Lower leg skin (tissue), 4 donors: ENCODE results near the gene DDB1. TPM values are rescaled to one million over a fixed set of nuclear protein-coding genes. Genes with fewer than 3 reads are reported as not detected.

Source experiments
- DNase-seq, 2 donors: peaks; one replicate each; pipeline ENCODE4 v3.0.0-alpha.2; 2019; ENCODE audit warnings: low spot score in 2 of 2
- H3K4me3 ChIP-seq: fragments of 200-600 bp; sonication (generic); 2 replicates; pipeline ENCODE4 v1.5.1; 2017; ENCODE audit warnings: mild to moderate bottlenecking, low read depth; ENCODE audit not compliant: poor library complexity, severe bottlenecking
- CTCF ChIP-seq, 3 donors: fragments of 450-650 bp; IDR thresholded peaks; one replicate each; pipeline ENCODE4 v1.5.1; 2016; ENCODE audit warnings: antibody characterized with exemption in 3 of 3, mild to moderate bottlenecking in 3 of 3, moderate library complexity in 2 of 3
- POLR2A ChIP-seq, 2 donors: fragments of 450-650 bp; IDR thresholded peaks; one replicate each; pipeline ENCODE4 v1.6.1; 2016 to 2017; ENCODE audit warnings: antibody characterized with exemption in 2 of 2, mild to moderate bottlenecking in 1 of 2, moderate library complexity in 1 of 2
- WGBS, 2 donors: methylation state at CpG; one replicate each; pipeline ENCODE4 v1.1.5; 2018; 5-methylcytosine and 5-hydroxymethylcytosine counted together
- intact Hi-C: fragments of 100-400 bp; cut with DNase I; formaldehyde crosslinking; loops from one replicate; pipeline ENCODE4 v1.15.0; 2023; ENCODE audit warnings: low total_unique reads
- total RNA-seq, 4 donors: library from RNA; depleted of rRNA; stranded (reverse); fragments of >200 nt; gene quantifications; one replicate each; pipeline ENCODE4 v1.1.0, GENCODE V29; 2016

The DDB1 gene
- total RNA-seq, 4 donors from 2014 or later: 166 to 204 (median 185) TPM

DNA sequence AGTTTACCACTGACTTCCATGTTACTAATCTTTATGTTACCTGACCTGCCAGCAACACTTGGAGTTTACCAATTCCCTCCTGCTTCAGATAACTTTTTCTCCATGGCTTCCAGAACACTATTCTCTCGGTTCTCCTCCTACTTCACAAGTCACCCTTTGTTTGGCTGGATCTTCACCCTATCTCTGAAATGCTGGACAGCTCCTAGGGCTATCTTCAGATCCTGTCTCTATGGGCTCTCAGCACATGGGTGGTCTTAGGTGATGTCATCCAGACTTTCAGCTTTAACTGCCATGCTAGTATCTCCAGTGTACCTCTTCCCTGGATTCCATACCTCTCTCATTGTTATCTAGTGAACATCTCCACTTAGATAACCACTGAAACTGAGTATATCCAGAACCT is 25.6 kb downstream of the DDB1 start:
- DNase-seq: no peak
- intact Hi-C loops: no loop called here
- 81% methylated on average over 1 of the region's 1 CpG for WGBS, 2 donors
- TF ChIP-seq CTCF (IDR thresholded peaks at IDR 0.05): no peak
- no peak for TF ChIP-seq POLR2A (IDR thresholded peaks at IDR 0.05)
- no peak overlapping the region for H3K4me3 ChIP-seq

DNA sequence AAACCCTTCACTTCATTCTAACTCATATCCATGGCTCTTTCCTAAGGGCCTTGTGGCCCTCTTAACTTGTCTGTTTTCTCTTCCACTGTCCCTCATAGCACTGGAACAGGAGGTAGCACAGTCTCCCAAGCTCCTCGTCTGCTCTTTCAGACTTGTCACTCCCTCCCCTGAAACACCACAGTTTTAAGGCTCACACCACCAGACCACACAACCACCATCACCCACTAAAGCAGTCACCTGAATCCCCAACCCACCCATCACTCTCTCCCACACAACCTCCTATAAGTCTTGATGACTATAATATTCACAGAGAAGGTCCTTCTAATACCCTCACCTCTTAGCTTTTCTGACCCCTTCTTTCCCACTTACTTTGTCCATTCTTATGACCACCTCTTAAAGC is 26.7 kb downstream of the DDB1 start:
- no peak overlapping the region for H3K4me3 ChIP-seq
- WGBS, 2 donors: 81 to 96% methylated on average over 1 of the region's 1 CpG
- DNase-seq: no peak
- intact Hi-C loops: no loop called here
- no peak for TF ChIP-seq POLR2A (IDR thresholded peaks at IDR 0.05)
- TF ChIP-seq CTCF (IDR thresholded peaks at IDR 0.05): no peak

GRCh38 chr11:61305417-61305816 is 27.5 kb downstream of the DDB1 start:
- no peak for TF ChIP-seq POLR2A (IDR thresholded peaks at IDR 0.05)
- TF ChIP-seq CTCF (IDR thresholded peaks at IDR 0.05): no peak
- no peak overlapping the region for H3K4me3 ChIP-seq
- intact Hi-C loops: no loop called here
- DNase-seq: peak in 1 of 2 donors; percentile 53
- 96 to 99% methylated on average over 7 of the region's 7 CpGs for WGBS, 2 donors

DNA sequence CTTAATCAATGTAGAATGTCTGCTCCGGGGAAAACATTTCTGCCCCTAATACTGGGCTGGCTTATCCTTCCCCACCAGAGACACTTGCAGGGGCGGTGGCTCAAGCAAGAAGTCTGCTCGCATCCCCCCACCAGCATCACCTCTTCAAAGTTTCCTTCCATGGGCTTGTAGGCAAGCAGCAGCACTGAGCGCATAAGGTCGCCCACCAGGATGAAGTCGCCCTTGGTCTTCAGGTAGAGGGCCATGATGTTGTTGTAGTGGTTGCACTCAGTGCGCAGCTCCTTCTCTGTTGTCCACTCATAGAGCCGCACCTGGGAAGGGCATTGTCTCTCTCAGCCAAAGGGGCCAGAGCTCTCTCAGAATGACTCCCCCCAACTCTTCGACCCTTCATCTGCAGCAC is 29.2 kb downstream of the DDB1 start:
- intact Hi-C loops: no loop called here
- no peak overlapping the region for H3K4me3 ChIP-seq
- 95 to 98% methylated on average over 9 of the region's 9 CpGs for WGBS, 2 donors
- TF ChIP-seq CTCF (IDR thresholded peaks at IDR 0.05) (no peak), POLR2A (IDR thresholded peaks at IDR 0.05) (no peak)
- no peak for DNase-seq

DNA sequence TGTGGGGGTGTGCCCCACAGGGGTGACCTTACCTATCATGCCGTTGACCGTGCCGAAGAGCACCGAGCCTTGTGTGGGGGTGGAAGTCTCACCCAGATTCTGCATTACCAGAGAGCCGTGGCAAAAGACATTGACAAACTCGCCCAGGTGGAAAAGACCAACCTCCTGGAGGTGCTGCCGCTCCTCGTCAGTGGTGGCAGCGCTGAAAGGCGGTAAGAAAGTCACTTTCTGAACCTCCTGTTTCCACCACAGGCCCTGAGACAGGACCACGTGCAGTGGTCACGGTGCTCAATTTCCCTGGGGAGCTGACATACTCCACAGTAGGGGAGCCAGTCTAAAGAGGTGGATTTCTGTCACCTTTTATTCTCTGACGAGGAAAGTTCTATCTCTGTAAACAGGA is 30.4 kb downstream of the DDB1 start:
- intact Hi-C loops: no loop called here
- DNase-seq: no peak
- 93 to 96% methylated on average over 13 of the region's 13 CpGs for WGBS, 2 donors
- H3K4me3 ChIP-seq: no peak overlapping the region
- no peak for TF ChIP-seq POLR2A (IDR thresholded peaks at IDR 0.05)

DNA sequence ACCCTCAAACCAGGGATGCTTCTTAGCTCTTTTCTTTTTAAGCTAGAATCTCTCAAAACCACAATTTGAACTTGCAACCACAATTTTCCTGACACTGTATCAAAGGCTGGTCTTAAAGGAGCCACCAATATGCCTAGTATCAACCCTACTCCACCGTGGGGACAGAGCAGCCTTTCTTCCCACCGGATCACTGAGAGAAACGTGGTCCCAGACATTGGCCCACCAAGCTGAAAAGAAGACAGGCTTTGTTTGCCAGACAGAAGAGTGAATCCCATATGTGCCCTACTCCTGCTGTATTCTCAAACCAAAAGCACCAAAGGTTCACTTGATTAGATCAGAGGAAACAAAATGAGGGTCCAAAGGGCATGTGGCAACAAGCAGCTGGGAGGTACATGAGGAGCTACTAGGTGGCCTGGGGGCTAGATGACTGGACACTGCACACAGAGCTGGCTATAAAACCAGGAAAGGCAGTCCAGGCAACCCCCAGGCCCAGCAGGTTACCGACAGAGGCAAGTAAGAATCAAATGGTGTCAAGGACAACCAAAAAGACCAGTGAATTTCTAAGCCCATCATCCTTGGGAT is 34.2 kb downstream of the DDB1 start:
- no peak for DNase-seq
- intact Hi-C loops: no loop called here
- WGBS, 2 donors: 87 to 91% methylated on average over 4 of the region's 4 CpGs
- no peak for TF ChIP-seq POLR2A (IDR thresholded peaks at IDR 0.05)
- no peak for TF ChIP-seq CTCF (IDR thresholded peaks at IDR 0.05)
- no peak overlapping the region for H3K4me3 ChIP-seq
